Activated naive CD8-positive, alpha-beta T cell treated with anti-CD3 and anti-CD28 coated beads, Interleukin-2, amount 10 ng/mL, durations not matched to agents 7 days and 5 days (primary cell): ENCODE measurements around the gene FRG1. TPM values are rescaled to one million over a fixed set of nuclear protein-coding genes. Genes with fewer than 3 reads are reported as not detected.

Source experiments
- total RNA-seq, 2 experiments: library from RNA; stranded (reverse); gene quantifications; one replicate each; pipeline ENCODE4 v1.2.3, GENCODE V29; 2021

The FRG1 gene
- total RNA-seq, 2 experiments from 2014 or later: 62.6 to 68.8 TPM

Other genes with a start within 250 kb of the FRG1 start
- gene FRG2, start 86.4 kb downstream of the FRG1 start, total RNA-seq: not detected
- not detected for gene DBET, start 123.6 kb downstream of the FRG1 start, total RNA-seq
- not detected for gene DUX4, start 232.9 kb downstream of the FRG1 start, total RNA-seq